ENCODE measurements around the gene USP43. TPM values are rescaled to one million over a fixed set of nuclear protein-coding genes. Genes with fewer than 3 reads are reported as not detected.

USP43 gene
- total and polyA plus RNA-seq, 4 donors = 2.9 to 9.8 (median 4.3) TPM

GRCh38 chr17:9707948-9708347 is 62.6 kb downstream of the USP43 start:
- DNase-seq (no peak), ATAC-seq (ENCODE audit: insufficient read depth, low FRiP score) (no peak)
- no peaks in the 10 kb centered on the region for H3K27me3 ChIP-seq (ENCODE audit: control insufficient read depth in 3 of 3, insufficient read depth in 3 of 3, low read length in 2 of 3)
- 89 to 93% methylated on average over 4 of the region's 4 CpGs for WGBS, 2 donors
- no peak overlapping the region for H3K4me3 ChIP-seq
- no peak overlapping the region for H3K27ac ChIP-seq (ENCODE audit: low read depth in 1 of 2, low read length in 1 of 2)
- no peaks in the 10 kb centered on the region for H3K9me3 ChIP-seq (ENCODE audit: control insufficient read depth in 4 of 4, insufficient read depth in 3 of 4, low read length in 3 of 4)
- H3K9ac ChIP-seq (ENCODE audit: insufficient read depth in 1 of 2, low read length in 2 of 2) = no peak overlapping the region
- H3K36me3 ChIP-seq (ENCODE audit: control insufficient read depth in 4 of 4, insufficient read depth in 4 of 4, low read length in 4 of 4) = no peaks in the 10 kb centered on the region
- no peak for TF ChIP-seq CTCF (IDR thresholded peaks at IDR 0.05; ENCODE audit: control extremely low read depth, extremely low read depth)
- no peaks in the 10 kb centered on the region for H3K4me1 ChIP-seq (ENCODE audit: control insufficient read depth in 5 of 5, insufficient read depth in 5 of 5, low read length in 5 of 5)

DNA sequence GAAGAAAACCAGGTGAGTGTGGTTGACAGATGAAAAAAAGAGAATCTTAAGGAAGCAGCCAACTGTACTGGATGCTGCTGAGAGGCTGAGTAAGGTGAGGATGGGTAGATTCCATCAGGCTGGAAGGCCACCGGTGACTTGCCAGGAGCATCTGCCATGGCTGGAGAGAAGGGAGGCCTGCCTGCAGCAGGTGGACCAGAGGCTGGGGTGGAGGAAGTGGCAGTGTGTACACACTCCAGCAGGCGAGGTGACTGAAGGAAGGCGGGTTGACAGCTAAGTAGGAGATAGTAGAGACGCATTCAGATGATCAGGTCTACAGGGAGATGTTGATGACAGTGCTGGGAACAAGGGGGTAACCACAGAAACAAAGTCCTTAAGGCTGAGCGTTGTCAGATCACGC is 69.5 kb downstream of the USP43 start:
- ATAC-seq (ENCODE audit: insufficient read depth, low FRiP score) = no peak
- H3K4me3 ChIP-seq = no peak overlapping the region
- 90 to 92% methylated on average over 6 of the region's 6 CpGs for WGBS, 2 donors
- H3K9ac ChIP-seq (ENCODE audit: insufficient read depth in 1 of 2, low read length in 2 of 2) = no peak overlapping the region
- H3K36me3 ChIP-seq (ENCODE audit: control insufficient read depth in 4 of 4, insufficient read depth in 4 of 4, low read length in 4 of 4) = no peaks in the 10 kb centered on the region
- TF ChIP-seq CTCF (IDR thresholded peaks at IDR 0.05; ENCODE audit: control extremely low read depth, extremely low read depth) = no peak
- H3K4me1 ChIP-seq (ENCODE audit: control insufficient read depth in 5 of 5, insufficient read depth in 5 of 5, low read length in 5 of 5) = no peaks in the 10 kb centered on the region
- no peaks in the 10 kb centered on the region for H3K27me3 ChIP-seq (ENCODE audit: control insufficient read depth in 3 of 3, insufficient read depth in 3 of 3, low read length in 2 of 3)
- no peak overlapping the region for H3K27ac ChIP-seq (ENCODE audit: low read depth in 1 of 2, low read length in 1 of 2)
- DNase-seq = no peak
- peaks cover 0 to 2% (median 0%) of the 10 kb centered on the region in 4 donors for H3K9me3 ChIP-seq (ENCODE audit: control insufficient read depth in 4 of 4, insufficient read depth in 3 of 4, low read length in 3 of 4)

DNA sequence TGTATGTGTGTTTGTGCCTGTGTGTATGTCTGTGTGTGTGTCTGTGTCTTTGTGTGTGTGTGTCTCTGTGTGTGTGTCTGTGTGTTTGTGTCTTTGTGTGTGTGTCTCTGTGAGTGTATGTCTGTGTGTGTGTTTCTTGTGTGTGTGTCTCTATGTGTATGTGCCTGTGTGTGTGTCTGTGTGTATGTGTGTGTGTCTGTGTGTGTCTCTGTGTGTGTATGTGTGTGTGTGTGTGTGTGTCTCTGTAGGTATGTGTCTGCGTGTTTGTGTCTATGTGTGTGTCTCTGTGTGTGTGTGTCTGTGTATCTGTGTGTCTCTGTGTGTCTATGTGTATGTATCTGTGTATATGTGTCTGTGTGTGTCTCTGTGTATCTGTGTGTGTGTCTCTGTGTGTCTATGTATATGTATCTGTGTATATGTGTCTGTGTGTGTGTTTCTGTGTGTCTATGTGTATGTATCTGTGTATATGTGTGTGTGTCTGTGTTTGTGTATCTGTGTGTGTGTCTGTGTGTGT is 70.2 kb downstream of the USP43 start:
- H3K27ac ChIP-seq (ENCODE audit: low read depth in 1 of 2, low read length in 1 of 2) = no peak overlapping the region
- H3K9me3 ChIP-seq (ENCODE audit: control insufficient read depth in 4 of 4, insufficient read depth in 3 of 4, low read length in 3 of 4) = peaks cover 0 to 2% (median 0%) of the 10 kb centered on the region in 4 donors
- H3K4me3 ChIP-seq = no peak overlapping the region
- H3K27me3 ChIP-seq (ENCODE audit: control insufficient read depth in 3 of 3, insufficient read depth in 3 of 3, low read length in 2 of 3) = no peaks in the 10 kb centered on the region
- H3K9ac ChIP-seq (ENCODE audit: insufficient read depth in 1 of 2, low read length in 2 of 2) = peak overlapping the region in 1 of 2 donors; percentile 34
- DNase-seq = no peak
- no peak for ATAC-seq (ENCODE audit: insufficient read depth, low FRiP score)
- no peak for TF ChIP-seq CTCF (IDR thresholded peaks at IDR 0.05; ENCODE audit: control extremely low read depth, extremely low read depth)
- no peaks in the 10 kb centered on the region for H3K36me3 ChIP-seq (ENCODE audit: control insufficient read depth in 4 of 4, insufficient read depth in 4 of 4, low read length in 4 of 4)
- 97 to 100% methylated on average over 1 of the region's 1 CpG for WGBS, 2 donors
- no peaks in the 10 kb centered on the region for H3K4me1 ChIP-seq (ENCODE audit: control insufficient read depth in 5 of 5, insufficient read depth in 5 of 5, low read length in 5 of 5)

GRCh38 chr17:9725575-9725974 is 80.3 kb downstream of the USP43 start:
- ATAC-seq (ENCODE audit: insufficient read depth, low FRiP score) (no peak), DNase-seq (no peak)
- no peaks in the 10 kb centered on the region for H3K27me3 ChIP-seq (ENCODE audit: control insufficient read depth in 3 of 3, insufficient read depth in 3 of 3, low read length in 2 of 3)
- WGBS, 2 donors = 46 to 49% methylated on average over 9 of the region's 9 CpGs
- H3K9ac ChIP-seq (ENCODE audit: insufficient read depth in 1 of 2, low read length in 2 of 2) = no peak overlapping the region
- H3K4me3 ChIP-seq = no peak overlapping the region
- H3K27ac ChIP-seq (ENCODE audit: low read depth in 1 of 2, low read length in 1 of 2) = no peak overlapping the region
- H3K4me1 ChIP-seq (ENCODE audit: control insufficient read depth in 5 of 5, insufficient read depth in 5 of 5, low read length in 5 of 5) = peaks cover 0 to 5% (median 0%) of the 10 kb centered on the region in 5 donors
- TF ChIP-seq CTCF (IDR thresholded peaks at IDR 0.05; ENCODE audit: control extremely low read depth, extremely low read depth) = no peak
- no peaks in the 10 kb centered on the region for H3K9me3 ChIP-seq (ENCODE audit: control insufficient read depth in 4 of 4, insufficient read depth in 3 of 4, low read length in 3 of 4)
- H3K36me3 ChIP-seq (ENCODE audit: control insufficient read depth in 4 of 4, insufficient read depth in 4 of 4, low read length in 4 of 4) = no peaks in the 10 kb centered on the region

Measured in lung (tissue), 12 donors.